HL-60/S4 treated with phorbol 12-myristate 13-acetate at 8.2 ng/mL for 4 days and 3 days (cell line): ENCODE data around the gene USP6.
"Not testable (repeated sequence)": the region's sequence is repeated elsewhere in the genome, so short reads cannot be mapped to it uniquely, and the experiment has no call there.

Experiments used
- in situ Hi-C: fragments of 300-500 bp; cut with MboI; formaldehyde crosslinking; loops from 2 replicates; pipeline ENCODE4 v1.15.0; 2022; ENCODE audit warnings: low sequenced_read_pairs

Gene USP6

DNA sequence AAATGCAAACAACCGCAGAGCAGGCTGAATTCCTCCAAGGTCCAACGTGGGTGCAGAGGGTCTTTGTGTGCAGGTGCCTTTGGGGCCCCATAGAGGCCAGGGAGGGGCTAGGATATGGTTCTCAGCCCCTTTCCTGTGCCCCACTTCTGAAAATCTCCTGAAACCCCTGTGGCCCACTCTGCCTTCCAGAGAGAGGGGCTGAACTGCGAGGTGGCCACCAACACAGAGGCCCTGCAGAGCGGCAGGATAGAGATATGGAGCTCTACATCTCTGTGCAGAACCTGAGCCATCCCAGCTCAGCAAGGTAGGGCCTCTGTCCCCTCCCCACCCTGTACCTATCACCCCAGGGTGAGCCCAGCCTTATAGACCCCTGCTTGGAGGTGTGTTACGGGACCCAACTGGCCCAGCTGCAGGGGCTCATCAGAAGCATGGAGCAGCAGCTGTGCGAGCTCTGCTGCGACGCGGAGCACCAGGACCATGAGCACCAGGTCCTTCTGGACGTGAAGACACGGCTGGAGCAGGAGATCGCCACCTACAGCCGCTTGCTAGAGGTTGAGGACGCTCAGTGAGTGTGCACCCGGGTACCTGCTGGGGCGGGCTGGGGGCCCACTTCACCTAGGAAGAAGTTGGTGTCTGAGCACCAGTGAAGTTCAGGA lies 5.5 kb downstream of the USP6 start:
- in situ Hi-C loops: no loop called here

DNA sequence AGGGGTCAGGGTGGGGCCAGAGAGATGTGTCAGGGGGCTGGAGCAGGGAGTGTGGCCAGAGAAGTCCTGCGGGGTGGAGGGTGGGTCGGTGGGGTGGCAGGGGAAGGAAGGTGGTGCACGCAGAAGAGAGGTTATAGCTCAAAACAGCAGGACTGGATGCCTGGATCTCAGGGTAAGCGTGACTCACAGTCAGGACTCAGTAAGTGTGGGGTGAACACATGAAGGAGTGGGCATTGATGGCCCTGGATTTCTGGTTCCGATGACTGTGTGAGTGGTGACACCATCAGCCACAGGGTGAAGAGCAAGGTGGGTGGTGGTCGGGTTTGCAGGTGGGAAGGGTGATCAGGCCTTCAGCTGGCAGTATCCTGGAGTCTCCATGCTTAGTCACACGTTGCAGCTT lies 6.2 kb downstream of the USP6 start:
- in situ Hi-C loops: not testable (repeated sequence)

DNA sequence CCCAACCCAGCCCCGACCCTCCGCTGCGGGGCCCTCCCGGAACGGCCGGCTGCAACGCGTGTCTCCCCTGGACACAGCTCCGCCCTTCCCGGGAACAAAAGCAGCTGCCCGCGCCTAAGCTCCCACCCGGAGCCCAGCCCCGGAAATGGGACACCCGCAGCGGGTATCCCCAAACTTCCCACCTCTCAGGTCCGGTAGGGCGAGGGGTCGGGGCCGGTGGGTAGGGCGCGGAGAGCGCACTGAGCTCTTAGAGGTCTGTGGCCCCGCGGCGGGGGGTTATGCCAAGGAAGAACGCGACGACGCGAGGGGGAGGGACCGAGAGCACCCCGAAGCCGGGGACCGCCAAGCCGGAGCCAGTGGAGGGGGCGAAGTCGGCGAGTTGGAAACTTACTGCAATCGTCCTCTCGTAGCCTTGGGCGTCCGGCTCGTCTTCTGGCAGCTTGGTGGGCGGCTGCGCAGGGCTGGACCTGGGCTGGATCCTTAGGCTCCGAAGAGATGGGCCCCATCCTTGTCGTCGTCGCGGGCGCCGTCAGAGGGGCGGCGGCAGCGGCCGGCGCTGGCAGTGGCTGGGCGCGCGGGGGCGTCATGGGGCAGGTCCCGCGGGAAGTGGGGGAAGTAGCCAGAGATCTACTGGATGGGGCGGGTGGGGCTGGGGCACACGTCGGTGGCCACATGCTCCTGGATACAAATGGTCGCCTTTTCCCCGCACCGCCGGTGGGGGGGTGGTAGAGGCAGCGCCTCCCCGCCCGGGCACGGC lies 6.9 kb downstream of the USP6 start:
- in situ Hi-C loops: no loop called here

DNA sequence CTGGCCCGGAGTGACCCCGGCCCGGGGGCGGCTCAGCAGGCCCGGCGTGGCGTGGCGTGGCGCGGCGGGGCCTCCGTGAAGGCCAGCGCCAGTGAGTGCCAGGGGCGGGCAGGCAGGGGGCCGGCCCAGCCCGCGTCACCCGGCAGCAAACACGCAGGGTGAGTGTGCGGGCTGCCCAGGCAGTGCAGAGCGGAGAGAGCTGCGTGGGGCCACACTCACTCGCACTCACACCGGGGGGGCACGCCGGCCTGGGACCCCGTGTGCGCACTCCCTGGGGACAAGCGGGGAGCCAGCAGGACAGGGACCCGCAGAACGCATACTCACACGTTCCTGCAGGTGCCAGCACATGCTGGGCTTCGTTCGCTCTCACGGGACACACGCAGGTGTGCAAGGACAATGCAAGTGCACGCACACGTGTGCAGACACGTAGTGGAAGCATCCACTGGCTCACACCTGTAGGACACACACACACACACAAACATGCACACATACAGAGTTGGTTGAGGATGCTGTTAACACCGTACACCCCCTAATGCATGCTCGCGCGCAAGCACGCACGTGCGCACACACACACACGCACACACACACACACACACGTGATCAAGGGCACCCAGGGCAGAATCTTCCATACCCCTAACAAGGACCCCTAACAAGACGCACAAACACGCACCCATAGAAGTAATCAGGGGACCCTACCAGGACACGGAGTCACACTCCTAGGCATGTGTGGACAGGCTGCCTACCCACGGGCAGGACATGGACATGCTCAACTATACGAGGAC lies 7.7 kb downstream of the USP6 start:
- in situ Hi-C loops: no loop called here

DNA sequence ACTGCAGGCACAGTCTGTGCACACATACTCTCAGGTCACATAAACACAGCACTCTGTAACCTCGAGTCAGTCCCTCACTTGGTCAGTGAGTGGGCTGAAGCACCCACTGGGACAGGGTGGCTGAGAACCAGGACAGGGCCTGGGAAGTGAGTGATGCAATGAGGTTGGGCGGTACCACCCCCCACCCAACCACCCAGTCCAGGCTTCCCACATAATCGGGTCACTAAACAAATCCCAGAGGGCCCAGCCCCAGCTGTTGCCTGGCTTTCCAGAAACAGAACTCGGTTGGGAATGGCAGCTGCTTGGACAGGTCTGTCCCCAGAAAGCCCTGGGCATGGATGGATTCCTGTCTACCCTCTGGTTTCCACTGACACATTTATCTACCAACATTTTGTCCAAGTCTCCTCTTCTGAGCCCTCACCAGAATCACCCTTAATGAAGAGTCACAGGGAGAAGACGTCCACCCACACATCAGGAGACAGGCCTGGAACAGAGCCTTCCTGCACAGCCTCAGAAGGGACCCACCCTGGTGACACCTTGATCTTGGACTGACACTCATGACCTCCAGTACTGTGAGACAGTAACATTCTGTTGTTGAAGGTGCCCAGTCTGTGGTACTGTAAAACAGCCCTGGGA lies 8.4 kb downstream of the USP6 start:
- in situ Hi-C loops: not testable (repeated sequence)

DNA sequence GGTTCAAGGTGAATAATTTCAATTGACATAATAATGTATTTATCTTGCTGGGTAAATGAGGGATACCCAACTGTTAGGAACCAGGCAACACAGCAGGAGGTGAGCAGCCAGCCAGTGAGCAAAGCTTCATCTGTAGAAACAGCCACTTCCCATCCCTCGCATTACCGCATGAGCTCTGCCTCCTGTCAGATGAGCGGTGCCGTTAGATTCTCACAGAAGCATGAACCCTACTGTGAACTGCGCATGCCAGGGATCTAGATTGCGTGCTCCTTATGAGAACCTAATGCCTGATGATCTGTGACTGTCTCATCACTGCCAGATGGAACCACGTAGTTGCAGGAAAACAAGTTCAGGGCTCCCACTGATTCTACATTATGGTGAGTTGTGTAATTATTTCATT lies 9.1 kb downstream of the USP6 start:
- in situ Hi-C loops: not testable (repeated sequence)

DNA sequence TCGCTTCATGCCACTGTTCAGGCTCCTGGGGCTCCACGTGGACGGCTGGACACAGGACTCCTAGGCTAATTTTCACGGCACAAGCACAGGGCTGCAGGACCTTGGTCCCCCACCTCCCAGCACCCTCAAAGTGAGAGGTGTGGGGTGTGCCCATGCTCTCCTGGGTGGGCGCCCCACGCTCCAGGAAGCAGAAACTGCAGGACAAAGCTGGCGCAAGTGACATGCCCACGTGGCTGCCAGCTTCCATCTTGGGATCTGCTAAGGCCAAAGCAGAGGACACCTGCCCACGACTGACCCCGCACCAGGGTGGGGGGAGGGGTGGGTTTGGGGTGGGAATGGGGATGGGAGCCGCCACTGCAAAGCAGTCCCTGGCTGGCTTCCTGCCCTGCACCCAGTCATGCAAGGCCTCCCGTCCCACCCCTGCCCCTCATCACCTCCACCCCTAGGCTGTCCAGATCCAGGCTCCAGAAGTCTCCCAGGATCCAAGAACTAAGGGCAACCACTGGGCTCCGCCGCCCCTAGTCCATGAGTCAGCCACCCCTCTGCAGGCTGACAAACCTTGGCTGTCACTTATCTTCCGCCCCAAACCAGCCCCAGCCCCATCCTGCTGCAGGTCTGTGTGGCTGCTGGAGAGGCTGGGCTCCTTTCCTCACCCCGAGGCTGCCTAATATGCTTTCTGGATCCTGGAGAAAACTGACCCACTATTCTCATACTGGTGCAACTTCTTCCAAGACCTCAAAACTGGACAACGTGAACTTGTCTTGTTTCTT lies 11.1 kb downstream of the USP6 start:
- in situ Hi-C loops: no loop called here

DNA sequence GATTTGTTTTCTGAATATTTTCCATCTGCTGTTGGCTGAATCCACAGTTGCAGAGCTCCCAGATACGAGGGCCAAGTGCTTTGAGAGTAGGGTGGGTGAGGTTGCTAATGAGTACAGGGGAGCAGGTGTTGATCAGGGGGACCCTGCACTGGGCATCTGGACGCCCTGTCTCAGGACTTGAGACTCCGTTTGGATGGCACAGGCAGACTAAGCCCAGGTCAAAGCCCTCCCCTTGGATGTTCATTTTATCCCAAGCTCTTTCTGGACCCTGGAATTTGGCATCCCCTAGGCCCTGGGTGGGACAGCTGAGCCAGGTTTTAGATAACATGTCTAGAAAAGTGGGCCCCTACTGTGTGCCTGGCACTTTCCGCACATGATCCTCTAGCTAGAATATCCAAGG lies 12.1 kb downstream of the USP6 start:
- in situ Hi-C loops: no loop called here

DNA sequence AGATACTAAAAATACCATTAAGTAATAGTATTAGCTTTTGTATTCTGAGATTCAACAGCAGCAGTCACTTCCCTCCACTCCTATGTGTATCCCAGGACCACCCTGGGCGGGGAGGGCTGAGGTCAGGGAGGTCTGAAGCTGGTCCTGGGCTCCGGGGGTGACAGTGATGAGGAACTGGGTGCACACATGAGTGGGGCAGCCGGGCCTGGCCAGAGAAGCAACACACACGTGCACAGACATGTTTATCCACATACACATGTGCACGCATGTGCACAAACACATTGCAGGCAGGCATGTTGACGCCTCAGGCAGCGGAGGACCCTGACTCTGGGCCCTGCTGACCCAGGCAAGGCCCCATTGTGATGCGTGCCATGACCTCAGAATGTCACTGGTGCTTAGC lies 12.6 kb downstream of the USP6 start:
- in situ Hi-C loops: not testable (repeated sequence)

DNA sequence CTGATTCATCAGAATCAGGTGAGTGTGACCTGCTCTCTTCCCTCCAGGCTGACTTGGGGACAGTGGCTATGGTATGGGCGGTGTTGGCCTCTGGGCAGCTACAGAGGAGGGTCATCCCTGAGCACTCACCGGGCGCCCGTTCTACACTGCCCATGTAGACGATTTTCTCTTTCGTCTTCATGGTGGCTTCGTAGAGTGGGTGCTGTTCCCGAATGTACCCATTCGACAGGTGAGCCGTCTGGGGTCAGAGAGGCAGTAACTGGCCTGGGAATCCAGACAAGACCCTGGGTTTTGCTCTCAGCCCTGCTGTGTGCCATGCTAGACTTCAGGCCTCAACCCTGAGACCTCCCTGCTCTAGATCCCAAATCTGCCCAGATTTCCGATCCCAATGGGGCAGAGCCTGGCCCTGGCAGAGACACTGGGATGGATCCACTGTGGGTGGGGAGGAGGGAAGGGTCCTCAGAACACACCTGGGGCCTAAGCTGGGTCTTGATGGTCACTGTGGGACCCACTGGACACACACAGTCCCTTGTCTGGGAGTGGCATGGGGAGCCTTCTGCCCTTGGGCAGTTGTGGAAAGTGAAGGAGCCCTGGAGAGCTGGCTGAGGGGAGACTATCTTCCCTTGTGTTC lies 13.2 kb downstream of the USP6 start:
- in situ Hi-C loops: no loop called here

DNA sequence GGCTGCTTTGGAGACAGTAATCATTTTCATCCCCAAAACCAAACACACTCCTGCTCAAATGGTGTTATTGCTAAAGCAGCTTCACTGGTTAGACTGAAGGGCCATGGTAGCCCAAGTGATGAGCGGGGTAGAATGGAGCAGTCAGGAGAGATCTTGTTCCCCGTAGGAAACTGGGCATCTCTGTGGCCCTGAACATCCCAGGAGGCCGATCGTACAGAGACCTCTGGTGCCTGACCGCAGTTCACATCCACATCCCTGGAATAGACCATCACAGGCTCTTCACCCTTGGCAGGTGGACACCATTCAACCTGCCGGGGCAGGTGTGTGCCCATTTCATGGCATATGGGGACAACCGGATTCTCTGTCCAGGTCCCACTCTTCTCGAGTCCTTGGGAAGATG lies 13.9 kb downstream of the USP6 start:
- in situ Hi-C loops: not testable (repeated sequence)

DNA sequence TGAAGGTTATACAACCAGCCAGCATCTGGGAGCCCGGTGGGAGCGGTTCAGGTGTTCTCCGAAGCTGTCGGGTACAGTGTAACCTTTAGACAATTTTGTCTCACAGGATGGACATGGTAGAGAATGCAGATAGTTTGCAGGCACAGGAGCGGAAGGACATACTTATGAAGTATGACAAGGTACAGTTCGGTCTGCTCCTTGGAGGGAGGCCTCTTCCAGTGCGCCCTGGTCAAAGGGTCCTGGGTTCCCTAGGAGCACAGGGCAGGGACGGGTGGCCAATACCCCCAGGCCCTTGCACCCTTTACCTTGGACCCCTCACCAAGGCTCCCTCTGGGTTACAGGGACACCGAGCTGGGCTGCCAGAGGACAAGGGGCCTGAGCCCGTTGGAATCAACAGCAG lies 14.4 kb downstream of the USP6 start:
- in situ Hi-C loops: not testable (repeated sequence)

DNA sequence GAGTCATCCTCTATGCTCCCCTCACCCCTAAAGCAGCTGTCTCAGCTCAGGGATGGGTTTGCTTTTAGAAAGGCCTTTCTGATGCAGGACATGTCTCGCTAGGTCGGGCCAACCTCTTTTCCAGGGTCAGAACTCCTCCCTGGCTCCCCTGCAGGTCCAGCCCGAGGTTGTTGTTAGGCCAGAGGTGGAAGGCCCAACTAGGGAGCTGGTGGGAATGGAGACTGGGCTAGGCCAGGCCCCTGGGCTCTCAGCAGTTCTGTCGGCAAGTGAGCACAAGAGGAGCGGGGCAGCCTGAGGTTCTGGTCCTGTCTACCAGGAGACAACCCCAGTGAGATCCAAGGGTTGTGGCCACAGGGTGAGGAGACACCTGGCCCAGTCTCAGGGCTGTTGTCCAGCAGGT lies 14.9 kb downstream of the USP6 start:
- in situ Hi-C loops: not testable (repeated sequence)

DNA sequence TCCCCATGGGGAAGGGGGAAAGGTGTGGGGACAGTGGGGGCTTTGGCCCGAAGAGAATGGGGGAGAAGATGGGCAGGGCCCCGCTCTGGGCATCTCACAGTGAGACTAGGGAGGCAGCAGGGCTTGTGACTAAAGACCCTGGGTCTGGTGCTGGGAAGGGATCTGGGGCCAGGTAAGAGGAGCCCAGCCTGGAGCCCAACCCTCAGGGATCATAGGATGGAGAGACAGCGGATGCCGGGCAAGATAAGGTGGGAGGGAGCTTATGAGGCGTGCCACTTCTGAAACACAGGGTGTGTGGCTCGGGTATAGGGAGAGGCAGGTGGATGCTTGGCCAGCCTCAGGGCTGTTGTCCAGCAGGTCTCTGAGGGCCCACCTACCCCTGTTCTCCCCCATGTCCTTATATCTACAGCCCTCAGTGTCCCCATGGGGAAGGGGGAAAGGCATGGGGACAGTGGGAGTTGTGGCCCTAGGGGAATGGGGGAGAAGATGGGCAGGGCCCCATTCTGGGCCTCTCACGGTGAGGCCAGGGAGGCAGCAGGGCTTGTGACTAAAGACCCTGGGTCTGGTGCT lies 15.4 kb downstream of the USP6 start:
- in situ Hi-C loops: no loop called here

DNA sequence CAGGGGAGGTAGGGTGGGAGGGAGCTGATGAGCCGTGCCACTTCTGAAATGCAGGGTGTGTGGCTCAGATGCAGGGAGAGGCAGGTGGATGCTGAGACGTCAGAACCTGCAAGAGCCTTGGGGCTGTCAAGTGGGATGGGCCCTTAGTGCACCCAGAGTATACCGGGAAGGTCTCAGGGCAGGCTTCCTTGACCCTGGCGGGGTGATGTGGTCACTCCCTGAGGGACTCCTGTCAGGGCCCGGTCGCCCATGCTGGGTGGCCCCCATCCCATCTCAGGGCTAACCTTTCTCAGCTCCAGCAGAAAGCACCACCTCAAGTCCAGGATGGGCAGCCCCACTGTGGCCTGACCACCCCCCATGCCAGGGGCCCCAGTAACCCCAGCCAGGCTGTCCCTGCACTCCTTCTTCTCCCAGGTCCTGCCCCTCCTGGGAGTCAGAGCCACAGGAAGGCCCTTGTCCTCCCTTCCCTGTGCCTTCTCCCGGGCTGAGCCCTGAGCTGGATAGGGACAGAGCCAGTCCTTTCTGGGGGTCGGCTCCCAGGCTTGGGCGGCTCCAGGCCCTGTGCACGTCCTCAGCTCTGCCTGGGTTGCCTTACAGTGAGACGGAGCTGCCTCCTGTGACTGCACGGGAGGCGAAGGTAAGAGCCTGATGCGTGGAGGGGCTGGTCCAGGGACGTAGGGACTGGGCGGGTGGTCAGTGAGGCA lies 16.1 kb downstream of the USP6 start:
- in situ Hi-C loops: not testable (repeated sequence)

DNA sequence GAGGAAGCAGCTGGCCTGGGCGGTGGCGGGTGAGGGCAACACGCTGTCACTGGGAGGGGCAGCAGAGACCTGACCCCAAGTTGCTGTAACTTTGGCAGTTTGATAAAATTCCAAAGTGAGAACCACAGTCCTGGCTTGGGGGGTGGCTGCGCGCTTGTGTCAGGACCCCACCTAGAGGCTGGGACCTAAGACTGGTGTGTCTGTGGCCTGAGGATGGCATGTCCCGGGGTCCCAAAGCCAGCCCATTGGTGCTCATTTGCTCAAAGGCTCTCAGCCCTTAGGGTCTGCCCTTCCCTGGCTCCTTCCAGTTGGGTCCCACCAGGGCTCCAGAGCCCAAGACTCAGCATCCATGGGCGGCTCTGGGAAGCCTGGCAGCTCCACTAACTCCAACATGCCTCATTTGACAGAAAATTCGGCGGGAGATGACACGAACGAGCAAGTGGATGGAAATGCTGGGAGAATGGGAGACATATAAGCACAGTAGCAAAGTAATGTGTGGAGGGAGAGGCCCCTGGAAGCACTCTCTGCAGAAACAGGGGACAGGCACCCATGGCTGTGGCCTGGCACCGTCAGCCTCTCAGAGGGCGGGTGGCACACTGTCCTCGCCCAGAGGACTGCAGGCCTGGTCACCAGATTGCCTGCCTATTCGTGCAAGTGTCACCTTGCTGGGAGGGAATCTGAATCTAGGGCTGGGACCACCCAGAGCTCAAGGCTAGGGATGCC lies 16.8 kb downstream of the USP6 start:
- in situ Hi-C loops: not testable (repeated sequence)

DNA sequence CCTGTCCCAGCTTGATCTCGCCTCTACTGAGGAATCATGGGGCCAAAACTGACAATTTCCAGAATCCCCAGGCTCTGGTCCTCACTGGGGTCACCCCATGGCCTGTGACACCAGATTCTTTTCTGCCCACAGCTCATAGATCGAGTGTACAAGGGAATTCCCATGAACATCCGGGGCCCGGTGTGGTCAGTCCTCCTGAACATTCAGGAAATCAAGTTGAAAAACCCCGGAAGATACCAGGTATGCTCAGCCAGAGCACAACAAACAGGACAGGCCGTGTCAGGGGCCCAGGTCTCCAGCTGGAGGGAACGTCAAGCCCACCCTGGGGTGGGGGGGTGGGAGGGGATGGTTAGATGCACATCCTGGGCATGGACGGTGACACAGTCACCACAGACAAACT lies 17.5 kb downstream of the USP6 start:
- in situ Hi-C loops: no loop called here

DNA sequence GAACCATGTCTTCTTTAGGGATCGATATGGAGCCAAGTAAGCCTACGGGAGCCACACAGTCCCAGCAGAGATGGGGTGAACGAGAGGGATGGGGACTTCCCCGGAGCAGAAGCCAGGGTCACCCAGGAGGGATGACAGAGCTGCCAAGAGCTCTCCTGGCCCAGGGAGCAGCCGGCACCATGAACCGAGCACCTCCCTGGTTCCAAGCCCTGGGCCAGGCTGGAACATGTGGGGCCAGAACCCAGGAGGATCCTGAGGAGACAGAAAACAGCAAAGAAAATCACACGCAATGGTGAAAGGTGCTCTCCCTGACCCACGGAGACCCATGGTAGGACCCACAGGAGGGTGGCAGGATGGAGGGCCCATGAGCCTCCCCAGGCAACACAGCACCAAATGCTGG lies 18.1 kb downstream of the USP6 start:
- in situ Hi-C loops: not testable (repeated sequence)

DNA sequence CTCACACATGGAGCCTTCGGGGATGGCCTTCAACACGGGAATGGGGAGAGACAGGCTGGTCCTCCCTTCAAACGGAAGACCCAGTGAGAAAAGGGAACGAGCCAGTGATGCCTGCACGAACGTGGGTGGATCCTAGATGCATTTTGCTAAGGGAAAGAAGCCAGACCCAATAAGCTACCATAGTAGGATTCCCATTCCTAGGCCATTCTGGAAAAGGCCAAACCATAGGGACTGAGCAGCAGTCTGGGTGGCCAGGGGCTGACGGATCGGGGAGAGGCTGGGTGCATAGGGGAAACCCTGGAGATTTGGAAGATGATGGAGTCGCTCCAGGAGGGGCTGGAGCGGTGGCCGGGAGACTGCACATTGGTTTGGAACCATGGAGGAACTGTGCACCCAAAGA lies 18.7 kb downstream of the USP6 start:
- in situ Hi-C loops: not testable (repeated sequence)
